Measurements from ENCODE around the gene KIAA1755. TPM values are rescaled to one million over a fixed set of nuclear protein-coding genes. Genes with fewer than 3 reads are reported as not detected.

The KIAA1755 gene
- polyA plus RNA-seq, 4 donors, result 2.7 to 4.1 (median 3.1) TPM

DNA sequence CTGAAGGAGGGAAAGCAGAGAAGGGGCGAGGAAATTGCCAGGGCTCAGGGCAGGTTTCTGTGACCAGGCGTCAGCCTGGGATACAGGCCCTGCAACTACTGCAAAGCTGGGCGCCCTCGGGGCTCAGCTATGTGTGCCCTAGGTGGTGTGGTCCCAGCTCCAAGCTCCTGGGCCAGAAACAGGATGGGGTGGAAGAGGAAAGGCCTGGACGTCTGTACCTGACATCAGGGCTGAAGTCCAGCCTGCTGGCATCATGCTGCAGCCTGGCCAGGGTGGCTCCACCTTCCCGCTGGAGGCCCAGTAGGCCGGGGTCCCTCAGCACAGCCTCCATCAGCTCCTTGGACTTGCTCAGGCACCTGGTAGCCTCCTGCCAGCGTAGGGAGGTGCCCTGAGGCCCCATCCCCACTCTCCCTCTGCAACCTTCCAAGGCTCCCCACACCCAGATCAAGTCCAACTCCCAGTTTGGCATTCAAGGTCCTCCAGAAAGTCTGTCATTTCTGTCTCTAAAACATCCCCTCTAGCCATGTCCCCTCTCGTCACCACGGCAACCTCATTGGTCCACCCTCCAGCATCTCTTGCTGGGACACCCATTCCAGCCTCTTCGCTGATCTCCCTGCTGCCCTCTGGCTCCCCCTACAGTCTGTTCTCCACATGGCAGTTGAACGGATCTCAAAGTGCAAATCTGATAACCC is 38.2 kb downstream of the KIAA1755 start:
- no peak for DNase-seq (ENCODE audit: low read depth in 4 of 4, low spot score in 3 of 4)

DNA sequence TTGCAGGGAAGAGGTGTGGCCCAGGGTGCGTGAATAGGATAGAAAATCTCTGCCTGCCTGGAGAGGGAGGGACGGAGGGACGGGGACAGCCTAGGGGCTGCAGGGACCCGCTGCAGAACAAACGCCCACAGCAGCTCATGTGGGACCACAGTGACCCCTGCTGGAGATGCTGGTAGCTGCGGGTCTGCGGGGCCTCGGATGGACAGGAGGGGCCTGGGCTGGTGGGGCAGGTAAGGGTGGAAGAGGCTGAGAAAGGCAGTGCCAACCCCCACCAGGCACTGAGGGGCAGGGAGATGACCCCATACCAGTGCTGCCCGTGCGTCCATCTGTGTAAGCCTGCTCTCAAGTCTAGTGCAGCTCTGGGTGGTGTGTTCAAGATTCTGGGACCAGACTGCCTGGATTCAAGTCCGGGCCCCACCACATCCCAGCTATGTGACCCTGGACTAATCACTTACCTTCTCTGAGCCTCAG is 39.4 kb downstream of the KIAA1755 start:
- peak; percentile 44 to 69 (median 52) for DNase-seq (ENCODE audit: low read depth in 4 of 4, low spot score in 3 of 4)

DNA sequence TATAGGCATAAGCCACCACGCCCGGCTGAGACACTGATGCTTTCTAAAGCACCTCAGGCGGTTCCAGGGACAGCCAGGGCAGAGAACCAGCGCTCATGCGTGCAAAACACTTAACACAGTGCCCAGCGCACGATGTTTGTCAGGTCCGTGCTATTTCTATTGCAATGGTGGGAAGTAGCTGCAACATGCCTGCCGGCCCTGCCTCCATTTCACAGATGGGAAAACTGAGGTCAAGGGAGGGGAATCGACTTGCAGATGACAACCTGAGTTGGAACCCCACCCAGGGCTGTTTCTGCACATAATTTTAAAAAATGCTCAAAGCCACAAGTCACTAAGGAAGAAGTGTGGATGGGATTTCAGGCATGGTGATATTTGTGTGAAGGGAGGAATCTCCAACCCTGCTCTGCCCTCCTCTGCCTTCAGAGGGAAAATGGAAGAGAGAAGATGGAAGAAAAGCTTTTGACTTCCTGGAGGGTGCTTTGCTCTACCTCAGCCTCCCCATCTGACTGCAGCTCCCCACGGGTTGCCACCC is 39.9 kb downstream of the KIAA1755 start:
- DNase-seq (ENCODE audit: low read depth in 4 of 4, low spot score in 3 of 4), result no peak

DNA sequence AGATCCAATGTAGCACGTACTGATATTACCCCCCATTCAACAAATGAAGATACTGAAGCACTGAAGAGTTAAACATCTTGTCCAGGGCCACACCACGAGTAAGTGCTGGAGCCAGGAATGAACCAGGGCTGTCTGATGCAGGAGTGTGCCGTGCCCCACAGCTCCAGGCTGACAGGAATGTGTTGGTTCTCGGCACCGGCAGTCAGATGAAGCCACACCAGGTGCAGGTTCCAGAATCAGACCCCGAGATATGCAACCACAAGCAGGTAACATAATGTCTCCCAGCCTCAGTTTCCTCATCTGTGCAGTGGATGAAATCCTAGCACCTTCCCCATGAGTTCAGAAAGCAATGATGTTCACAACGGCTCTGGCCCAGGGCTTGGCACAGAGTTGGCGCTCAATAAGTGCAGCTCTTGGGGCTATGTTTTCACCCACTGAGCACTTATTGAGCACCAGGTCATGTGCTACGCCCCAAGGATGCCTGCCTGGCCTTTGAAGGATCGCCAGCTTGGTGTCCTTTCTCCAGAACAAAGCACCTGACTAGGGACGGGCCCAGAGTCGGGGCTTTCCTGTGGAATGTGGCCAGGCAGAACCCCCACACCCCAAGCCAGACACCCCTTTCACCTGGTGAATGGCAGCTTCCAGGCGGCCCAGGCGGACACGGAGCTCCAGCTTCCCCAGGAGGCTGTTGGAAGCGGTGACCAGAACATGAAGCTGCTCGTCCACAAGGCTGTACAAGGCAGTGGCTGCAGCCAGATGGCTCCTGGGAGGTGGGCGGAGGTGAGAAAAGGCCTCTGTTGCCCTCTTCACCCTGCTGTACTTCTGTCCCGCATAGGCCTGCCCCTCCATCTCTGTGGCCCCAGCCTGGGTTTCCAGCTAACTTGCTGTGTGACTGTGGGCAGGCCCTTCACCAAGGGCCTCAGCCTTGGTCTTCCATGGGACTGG is 41.3 kb downstream of the KIAA1755 start:
- DNase-seq (ENCODE audit: low read depth in 4 of 4, low spot score in 3 of 4), result no peak

DNA sequence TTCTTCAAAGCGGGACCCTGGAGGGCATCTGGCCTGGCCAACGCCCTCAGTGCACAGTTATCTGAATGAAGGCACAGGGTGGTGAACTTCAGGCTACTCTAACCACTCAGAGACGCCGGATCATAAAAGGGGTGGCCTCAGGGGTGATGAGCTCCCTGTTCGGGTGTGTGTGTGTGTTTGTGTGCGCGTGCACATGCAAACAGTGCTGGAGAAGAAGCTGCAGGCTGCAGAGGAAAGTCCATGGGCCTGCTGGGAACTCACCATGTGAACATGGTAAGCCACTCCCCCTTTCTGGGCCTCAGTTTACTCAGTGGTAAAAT is 42.0 kb downstream of the KIAA1755 start:
- DNase-seq (ENCODE audit: low read depth in 4 of 4, low spot score in 3 of 4), result no peak

DNA sequence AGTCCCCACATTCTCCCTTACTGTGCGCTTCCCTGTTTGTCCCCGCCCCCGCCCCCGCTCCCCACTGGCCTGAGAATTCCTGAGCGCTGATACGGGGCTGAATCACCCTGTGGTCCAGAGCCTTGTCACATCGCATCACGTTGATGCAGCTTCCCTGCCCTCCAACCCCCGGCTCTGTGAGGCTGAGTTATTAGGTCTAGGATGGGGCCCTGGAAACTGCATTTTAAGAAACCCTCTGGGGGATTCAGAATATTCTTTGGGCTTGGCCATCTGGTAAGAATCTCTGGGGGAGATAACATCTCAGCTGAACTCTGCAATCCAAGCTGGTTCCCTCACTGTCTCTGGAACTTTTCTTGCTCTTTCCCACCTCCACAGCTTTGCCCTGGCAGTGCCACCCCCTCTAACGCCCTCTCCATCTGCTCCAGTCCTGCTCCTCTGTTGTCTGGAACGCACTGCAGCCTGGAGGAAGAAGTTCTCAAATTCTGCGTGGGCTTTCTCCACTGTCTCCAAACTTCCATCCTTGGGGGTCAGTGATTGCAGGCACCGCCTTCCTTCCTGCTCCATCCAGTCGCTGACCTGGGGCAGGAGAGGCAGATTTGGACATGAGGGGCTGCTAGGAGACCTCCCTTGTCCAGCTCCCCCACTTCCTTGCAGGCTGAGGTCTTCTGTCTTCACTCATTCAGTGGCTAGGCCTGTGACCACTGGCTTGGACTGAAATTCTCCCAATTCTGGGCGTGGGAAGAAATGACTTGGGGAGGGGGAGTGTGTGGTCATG is 42.6 kb downstream of the KIAA1755 start:
- DNase-seq (ENCODE audit: low read depth in 4 of 4, low spot score in 3 of 4), result no peak

DNA sequence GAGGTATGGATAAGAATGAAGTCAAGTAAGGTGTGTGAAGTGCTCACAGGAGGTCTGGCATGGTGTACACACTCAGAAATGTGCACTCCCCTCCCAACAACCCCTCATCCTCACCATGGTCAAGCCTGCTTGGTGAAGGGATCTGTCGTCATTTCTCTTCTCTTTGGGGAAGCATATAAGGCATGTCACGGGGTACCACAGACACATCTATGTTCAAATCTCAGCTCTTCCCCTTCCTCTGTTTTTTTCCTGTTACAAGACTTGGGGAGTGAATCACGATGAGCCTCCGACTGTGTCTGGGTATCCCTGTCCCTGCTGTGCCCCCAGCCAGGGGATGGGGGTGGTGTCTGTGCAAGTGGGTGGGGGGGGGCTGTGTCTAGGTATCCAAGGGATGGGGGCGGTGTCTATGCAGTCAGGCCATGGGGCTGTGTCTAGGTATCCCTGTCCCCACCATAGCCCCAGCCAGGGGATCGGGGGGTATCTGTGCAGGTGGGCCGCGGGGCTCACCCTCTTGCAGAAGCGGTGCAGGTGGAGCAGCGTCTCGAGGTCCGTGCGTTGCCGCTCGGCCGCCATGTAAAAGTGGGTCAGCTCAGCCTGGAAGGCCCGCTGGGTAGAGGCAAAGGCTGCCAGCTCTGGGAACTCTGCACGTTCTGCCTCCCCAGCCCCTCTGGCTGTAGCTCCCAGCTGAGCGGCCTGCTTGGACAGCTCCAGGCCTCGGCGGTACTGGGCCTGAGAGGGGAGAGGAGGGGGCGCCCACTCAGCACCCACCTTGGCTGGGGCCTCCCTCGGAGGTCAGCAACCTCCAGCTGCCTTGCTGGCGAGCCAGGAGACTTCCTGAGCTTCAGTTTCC is 43.6 kb downstream of the KIAA1755 start:
- no peak for DNase-seq (ENCODE audit: low read depth in 4 of 4, low spot score in 3 of 4)

DNA sequence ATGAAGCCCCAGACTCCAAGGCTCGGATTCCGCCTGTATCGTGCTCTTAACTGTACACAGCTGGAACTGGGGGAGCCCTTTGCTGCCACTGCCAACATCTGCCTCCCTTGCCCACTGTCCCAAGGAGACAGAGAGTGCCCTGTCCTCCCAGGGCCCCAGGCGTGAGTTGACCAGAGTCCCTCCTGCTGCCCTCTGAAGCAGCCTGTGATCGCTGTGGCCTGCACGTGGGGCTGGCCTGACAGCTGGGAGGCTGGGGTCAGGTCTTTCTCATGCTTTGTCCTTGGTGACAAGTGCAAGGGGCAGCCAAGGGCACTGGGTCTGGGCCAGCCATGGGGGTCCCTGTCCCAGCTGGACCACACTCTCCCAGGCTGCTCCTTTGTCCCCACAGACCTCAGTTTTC is 44.3 kb downstream of the KIAA1755 start:
- no peak for DNase-seq (ENCODE audit: low read depth in 4 of 4, low spot score in 3 of 4)

DNA sequence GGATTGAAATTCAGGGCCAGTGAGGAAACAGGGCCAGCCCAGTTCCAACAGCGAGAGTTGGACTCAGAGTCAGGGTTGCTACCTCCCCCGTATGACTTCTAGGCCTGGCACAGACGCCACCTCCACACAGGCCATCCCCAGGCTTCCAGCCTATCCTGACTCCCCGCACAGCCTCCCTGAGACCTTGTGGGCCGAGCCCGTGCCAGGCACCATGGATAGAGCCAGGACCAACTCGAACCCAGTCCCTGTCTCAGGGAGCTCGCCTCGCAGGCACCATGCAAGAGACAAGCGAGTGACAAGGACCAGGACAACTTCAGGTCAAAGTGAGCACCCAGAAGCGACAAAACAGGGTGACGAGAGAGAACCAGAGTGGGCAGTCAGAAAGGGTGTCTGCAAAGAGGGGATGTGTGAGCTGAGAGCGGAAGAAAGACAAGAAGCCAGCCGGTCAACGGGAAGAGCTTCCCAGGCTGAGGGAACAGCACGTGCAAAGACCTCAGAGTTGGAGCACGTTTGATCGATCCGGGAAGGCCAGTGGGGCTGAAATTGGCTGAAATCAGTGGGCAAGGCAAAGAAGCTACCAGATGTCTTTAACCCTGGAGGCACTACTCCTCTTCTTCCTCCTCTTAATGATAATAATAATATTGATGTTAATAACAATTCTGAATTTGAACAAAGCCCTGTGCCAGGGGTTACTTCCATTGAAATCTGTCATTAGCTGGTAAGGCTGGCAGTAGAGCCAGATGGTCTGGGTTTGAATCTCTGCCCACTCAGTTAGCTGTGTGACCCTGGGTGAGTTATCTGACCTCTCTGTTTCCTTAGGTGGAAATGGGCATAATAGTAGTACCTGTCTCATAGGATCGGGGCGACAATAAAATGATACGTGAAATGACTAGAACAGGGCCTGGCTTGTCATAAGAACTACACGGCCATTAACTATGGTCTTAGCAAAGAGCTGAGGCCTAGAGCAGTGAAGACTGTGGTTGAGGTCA is 45.0 kb downstream of the KIAA1755 start:
- DNase-seq (ENCODE audit: low read depth in 4 of 4, low spot score in 3 of 4), result no peak

DNA sequence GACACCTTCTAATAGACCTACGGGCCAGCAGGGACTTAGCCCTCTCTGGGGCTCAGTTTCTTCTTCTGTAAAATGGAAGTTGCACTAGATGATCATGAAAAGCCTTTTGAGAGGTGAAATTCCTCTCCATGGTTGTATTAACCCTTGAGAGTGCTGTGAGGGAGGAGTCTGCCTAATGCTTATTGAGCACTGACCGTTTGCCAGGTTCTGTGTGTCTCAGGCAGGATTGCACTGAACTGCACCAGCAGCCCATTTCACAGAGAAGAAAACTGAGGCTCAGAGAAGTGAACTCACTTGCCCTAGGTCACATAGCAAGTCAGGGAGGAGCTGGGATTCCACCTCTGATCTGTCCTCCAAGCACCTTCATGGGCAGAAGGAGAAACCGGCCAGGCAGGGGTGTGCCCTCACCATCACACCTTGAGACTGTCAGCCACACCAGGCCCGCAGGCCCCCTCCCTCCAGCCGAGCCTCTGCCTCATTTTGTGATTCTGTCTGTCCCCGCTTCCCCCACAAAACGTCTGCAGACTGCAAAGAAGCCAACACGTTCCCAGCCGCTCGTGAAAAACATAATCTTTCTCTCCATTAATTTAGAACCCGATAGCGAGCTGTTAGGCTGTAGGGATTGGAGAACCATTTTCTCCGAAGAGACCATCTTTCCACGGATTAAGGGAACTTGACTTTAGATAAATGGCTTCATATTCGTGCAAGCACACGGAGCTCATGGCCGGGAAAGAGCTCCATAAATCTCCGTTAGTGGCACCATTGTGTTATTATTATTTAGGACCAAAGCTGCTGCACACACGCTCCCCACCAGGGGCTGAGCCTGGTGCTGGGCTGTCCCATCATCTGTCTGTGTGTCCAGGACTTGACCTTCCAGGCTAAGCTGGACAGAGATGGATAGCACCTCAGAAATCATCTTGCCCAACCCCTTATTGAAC is 46.0 kb downstream of the KIAA1755 start:
- no peak for DNase-seq (ENCODE audit: low read depth in 4 of 4, low spot score in 3 of 4)

DNA sequence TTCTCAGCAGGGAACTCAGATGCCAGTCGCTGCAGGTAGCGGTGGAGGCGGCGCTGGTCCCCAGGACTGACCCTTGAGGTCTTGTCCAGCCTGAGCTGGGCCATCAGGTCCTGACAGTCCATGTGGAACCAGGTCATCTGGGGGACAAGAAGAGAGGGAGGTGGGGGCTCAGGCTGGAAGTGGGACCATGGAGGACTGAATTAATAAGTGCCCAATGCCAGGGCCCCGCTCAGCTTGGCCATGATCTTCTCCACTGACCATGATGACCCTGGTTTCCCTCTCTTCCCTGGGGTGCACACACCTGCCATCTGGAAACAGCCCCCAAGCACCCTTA is 47.0 kb downstream of the KIAA1755 start:
- no peak for DNase-seq (ENCODE audit: low read depth in 4 of 4, low spot score in 3 of 4)

DNA sequence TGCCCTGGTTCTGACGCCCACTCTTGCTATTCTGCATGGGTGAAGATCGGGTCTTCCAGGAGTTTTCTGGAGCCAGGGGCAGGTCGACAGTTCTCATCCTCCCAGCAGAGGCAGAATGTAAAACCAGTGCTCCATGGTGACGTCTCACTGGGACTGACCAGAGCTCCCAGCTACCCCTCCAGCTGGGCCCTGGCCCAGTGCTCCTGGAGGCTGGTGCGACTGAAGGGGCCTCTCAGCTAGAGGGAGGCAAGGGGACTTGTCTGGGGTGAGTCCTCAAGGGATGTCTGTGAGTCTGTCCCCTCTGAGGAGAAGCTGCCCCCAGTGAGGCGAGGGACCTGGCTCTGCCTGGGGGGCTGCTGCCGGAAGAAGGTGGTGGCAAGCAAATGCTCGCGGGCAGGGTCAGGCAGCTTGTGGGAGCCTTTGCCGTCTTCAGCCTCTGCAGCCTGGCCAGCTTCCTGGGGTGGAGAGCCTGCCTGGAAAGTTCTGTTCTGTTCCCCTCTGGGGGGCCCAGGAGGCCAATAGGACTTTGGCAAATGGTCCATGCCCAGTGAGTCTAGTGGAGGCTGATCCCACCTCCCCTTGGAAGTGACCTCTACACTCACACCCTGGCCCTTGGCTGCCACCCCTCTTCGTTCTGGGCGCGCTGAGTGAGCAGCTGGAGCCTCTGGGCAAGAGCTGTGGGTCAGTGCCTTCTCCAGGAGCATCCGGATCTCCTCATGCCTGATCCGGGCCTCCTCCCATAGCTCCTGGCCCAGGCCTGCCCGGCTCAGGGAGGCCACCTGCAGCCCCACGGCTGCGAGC is 47.5 kb downstream of the KIAA1755 start:
- DNase-seq (ENCODE audit: low read depth in 4 of 4, low spot score in 3 of 4), result no peak

DNA sequence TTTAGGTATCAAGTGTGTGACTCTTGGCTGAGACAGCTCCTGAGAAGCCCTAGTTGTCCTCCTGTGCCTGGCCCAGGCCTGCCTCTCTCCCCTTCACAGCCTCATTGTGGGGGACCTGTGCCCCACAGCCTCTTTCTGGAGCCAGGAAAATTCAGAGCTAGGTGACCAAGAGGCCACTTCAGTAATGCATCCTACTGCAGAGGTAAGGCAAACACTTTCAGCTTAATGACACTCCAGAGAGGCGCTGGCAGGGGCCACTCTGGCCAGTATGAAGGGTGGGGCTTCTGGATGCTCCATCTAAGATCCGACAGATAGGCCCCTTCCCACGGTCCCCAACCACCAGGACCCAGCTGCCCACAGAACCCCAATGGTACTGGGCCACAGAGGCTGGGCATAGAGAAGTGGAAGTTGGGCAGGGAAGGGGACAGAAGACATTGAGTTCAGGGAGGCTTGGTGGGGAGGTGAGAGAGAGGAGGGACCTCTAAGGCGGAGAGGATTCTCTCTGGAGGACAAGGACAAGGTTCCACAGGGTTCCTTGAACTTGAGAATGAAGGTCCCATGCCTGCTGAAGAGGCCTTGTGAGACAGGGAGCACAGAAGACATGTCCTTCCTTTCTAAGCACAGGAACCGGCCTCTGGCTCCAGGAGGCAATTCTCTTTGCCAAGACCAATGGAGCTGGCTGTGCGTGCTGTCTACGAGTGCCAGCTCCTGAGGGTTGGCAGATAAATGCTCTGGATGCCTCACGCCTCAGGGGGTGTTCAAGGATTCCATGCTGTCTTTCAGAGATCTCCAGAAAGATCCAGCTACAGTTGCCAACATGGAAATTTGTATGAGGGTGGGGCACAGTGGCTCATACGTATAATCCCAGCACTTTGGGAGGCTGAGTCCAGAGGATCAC is 49.1 kb downstream of the KIAA1755 start:
- no peak for DNase-seq (ENCODE audit: low read depth in 4 of 4, low spot score in 3 of 4)

DNA sequence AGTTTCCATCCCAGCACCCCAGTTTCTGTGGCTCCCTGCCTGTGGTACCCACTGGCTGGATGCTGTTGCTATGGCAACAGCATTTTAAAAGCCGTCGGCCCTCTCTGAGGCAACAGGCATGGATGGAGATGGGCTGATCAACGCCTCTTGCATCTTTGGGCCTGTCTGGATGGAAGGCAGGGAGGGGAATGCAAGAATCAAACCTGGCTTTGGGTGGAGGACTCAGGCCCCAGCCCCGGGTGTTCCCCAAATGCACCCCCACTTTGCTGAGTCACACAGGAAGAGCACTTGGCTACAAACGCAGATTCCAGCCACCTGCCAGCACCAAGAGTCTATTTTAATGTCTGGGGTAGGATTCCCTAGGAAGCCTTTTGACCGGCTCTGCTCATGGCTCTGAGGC is 49.8 kb downstream of the KIAA1755 start:
- DNase-seq (ENCODE audit: low read depth in 4 of 4, low spot score in 3 of 4), result no peak

DNA sequence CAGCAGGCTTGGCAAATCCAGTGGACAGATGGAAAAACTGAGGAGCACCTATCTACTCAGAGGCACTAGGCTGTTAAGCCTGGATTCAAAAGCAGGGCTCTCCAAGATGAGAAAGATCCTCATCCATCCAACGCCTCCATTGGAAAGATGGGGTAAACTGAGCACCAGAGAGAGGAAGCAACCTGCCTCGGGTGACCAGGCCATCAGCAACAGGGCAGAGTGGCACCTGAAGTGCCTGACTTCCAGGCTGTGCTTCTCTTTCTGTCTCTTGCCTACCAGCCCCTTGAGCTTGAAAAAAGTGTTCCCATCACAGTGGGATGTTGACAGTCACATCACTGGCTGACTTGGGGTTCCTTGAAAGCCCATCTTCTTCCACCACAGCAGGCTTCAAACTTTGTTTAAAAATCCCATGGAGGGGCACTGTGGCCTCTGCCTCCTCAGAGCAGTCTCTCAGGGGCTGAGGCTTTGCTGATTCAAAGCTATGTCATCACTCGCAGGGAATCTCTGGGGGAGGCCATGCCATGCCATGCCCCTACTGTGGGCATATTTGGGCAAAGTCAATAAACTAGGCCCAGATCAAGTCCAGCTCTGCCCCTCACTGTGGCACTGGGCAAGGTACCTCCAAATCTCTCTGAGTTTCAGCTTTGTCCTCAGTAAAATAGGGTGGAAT is 50.7 kb downstream of the KIAA1755 start:
- no peak for DNase-seq (ENCODE audit: low read depth in 4 of 4, low spot score in 3 of 4)

All from right renal pelvis (tissue), 4 donors.